Adipose tissue (tissue), 3 donors: ENCODE data around the gene OTOGL. TPM values are rescaled to one million over a fixed set of nuclear protein-coding genes. Genes with fewer than 3 reads are reported as not detected.
"Not testable (repeated sequence)": the region's sequence is repeated elsewhere in the genome, so short reads cannot be mapped to it uniquely, and the experiment has no call there.

Source experiments
- H3K27ac ChIP-seq: one replicate; pipeline ENCODE4 v1.5.1; 2013; ENCODE audit warnings: low read depth, low read length
- WGBS, 3 donors: extraction: QIAGEN DNeasy Blood & Tissue Kit; methylation state at CpG; one replicate each; pipeline ENCODE4 v1.1.7; 2013; 5-methylcytosine and 5-hydroxymethylcytosine counted together
- polyA plus RNA-seq, 3 donors: library from polyadenylated mRNA; stranded (reverse); fragments of 200-250 nt; gene quantifications; one replicate each; pipeline ENCODE4 v1.2.3, GENCODE V29; 2013
- donor health status: healthy with polysubstance abuse.
- donor health status: Bipolar disorder and iron deficiency.
- donor health status: healthy.

OTOGL gene
- polyA plus RNA-seq, 3 donors: under 0.01 to 0.13 (median 0.03) TPM

DNA sequence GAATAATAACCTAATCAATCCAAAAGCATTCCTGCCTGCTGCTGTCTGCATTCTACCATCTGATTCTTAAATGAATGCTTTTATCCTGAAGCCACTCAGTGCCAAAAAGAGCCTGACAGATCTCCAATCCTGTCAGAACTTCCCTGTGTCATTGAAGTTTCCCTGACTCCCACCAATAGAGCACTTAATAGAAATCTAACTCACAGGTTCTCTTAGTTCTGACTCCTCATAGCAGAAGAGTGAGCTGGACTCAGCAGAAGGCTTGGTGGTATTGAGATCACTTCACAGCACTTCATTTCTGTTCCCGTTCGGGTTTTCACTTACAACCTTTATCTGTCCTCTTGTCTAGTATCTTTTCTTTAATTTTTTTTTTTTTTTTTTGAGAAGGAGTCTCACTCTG lies 102.6 kb downstream of the OTOGL start:
- 95 to 96% (median 95%) methylated on average over 2 of the region's 2 CpGs for WGBS, 3 donors
- H3K27ac ChIP-seq: no peak overlapping the region

DNA sequence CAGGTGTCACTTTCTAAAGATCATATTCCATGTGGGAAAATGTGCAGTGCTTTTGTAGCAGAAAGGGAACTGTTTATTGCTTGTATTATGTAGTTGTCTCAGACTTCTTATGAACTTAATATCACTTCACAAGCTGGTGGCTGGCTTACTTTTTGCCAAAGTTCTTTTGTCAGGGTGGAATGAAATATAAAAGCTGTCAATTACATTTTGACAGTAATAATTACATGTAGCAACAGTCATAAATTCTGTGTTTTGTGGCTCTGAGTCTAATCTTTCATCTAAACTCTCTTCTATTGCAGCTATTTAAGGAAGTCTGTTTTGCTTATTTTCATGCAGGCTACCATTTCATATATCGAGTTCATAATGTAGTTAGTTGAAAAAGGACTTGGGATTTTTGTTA lies 106.6 kb downstream of the OTOGL start:
- WGBS, 3 donors: 36 to 56% (median 45%) methylated on average over 1 of the region's 1 CpG
- H3K27ac ChIP-seq: no peak overlapping the region

DNA sequence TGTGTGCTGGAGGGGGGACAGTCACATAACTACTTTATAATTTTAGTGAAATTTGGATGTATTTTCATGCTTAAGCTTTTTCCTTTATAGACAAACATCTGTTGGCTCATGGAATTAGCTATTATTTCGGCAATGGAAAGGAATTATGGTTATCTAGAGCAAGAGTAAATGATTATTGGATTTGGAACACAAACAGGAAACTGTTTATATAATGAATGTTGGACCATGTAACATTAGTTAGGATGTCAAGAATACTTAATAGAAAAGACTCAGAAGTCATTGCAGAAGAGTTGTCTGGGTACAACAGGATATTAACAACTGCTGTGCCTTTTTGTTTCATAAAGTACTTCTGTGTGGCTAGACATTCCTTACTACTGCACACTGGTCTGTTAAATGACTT lies 108.7 kb downstream of the OTOGL start:
- H3K27ac ChIP-seq: no peak overlapping the region
- WGBS, 3 donors: 31 to 58% (median 56%) methylated on average over 1 of the region's 1 CpG

DNA sequence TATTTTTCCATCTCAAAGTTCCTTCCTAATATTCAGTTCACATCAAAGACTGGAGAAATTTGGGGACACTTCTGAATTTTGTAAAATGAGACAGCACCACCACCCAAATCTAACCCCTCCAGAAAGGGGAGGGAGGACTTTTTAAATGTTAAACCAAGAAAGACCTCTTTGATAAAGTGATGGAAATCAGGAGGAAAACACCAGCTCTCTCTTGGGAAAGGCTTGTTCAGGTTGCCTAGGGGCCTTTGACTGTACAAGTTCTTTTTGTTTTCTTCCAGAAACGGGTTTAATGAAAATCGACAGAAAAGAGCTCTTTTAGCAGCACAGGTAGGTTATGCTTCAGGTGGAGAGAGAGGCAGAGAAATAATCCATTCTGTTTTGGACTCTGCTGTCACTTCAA lies 112.3 kb downstream of the OTOGL start:
- H3K27ac ChIP-seq: no peak overlapping the region

DNA sequence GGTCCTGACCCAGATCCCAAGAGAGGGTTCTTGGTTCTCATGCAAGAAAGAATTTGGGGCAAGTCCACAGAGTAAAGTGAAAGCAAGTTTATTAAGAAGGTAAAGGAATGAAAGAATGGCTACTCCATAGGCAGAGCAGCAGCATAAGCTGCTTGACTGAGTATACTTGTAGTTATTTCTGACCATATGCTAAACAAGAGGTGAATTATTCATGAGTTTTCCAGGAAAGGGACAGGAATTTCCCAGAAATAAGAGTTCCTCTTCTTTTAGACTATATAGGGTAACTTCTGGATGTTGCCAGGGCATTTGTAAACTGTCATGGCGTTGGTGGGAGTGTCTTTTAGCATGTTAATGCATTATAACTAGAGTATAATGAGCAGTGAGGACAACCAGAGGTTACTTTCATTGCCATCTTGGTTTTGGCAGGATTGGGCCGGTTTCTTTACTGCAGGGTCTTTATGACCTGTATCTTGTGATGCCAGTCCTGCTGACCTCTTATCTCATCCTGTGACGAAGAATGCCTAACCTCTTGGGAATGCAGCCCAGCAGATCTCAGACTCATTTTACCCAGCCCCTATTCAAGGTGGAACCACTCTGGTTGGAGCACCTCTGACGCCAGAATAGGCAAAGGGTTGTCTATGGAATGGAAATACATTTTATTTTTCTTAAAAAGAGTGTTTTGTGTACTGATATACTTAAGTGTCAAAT lies 113.8 kb downstream of the OTOGL start:
- H3K27ac ChIP-seq: no peak overlapping the region
- 84 to 91% (median 88%) methylated on average over 4 of the region's 4 CpGs for WGBS, 3 donors

More for the DNA sequence above, 112.3 kb downstream of the OTOGL start:
- 36 to 83% (median 78%) methylated on average over 2 of the region's 2 CpGs for WGBS, 3 donors

DNA sequence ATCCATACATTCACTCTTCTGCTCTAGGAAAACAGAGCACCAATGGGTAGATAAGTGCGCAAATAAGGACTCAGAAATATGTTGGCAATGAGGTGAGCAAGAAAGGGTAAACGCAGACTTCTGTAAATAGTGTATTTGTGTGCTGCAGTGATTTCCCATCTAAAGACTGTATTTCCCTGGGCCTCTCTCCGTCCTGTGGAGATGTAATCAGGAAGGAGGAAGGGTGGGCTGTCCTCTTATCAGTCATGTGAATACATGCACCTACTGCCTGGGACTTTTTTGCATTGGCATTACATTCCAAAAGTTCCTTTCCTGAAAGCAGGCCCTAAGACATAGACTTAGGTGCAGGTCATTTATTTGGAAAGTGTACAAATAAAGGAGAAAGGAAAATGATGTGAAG lies 114.5 kb downstream of the OTOGL start:
- H3K27ac ChIP-seq: no peak overlapping the region
- 49 to 84% (median 77%) methylated on average over 3 of the region's 3 CpGs for WGBS, 3 donors

DNA sequence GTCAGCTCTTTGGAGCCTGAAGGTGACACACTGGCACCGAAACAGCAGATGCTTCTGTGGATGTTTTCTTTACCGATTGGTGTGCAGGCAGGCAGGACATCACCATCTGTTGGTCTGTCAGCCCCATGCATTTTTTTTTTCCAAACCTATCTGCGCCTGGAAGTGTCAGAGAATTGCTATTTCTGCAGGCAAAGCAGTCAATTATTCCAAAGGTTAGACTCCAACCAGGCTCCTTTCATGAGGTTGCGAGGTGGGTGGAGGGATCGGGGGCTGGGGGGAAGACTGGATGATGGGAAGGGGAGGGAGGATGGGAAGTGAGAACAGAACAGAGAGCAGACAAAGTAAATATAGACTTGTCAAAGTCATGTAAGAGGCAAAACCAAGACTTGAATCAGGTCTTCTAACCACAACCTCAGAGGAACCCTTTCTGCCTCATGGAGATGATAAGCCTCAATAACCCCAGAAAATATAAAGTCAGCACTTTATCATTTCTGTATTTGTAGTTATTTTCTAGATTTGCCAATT lies 117.7 kb downstream of the OTOGL start:
- H3K27ac ChIP-seq: no peak overlapping the region
- WGBS, 3 donors: 69 to 77% (median 71%) methylated on average over 5 of the region's 5 CpGs

DNA sequence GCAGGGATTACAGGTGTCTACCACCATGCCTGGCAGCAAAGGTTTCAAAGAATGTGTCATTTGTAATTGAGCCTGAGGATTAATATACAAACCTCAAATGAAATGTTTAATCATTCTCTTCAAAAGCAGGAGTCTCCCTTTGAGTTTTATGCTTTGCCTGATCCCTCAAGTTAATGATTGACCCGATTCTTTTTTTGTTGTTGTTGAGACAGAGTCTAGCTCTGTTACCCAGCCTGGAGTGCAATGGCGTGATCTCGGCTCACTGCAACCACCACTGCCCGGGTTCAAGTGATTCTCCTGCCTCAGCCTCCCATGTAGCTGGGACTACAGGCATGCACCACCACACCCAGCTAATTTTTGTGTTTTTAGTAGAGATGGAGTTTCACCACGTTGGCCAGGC lies 119.6 kb downstream of the OTOGL start:
- 58 to 88% (median 72%) methylated on average over 5 of the region's 5 CpGs for WGBS, 3 donors
- not testable (repeated sequence) for H3K27ac ChIP-seq

DNA sequence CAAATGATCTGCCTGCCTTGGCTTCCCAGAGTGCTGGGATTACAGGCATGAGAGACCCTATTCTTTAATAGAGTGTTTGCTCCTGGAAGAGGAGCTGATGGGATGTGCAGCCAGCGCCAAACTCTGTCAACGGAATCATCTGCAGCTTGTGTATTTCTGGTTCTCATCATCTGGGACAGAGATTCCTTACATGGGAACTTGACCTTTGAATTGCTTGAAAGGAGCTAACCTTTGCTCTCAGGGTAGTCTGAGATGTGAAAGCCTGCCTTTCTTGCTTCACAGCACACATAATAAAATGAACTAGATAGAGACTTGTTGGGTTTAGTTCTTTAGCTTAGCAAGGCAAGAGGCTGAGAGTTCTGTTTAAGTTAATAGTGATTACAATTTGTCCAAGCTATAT lies 120.0 kb downstream of the OTOGL start:
- no peak overlapping the region for H3K27ac ChIP-seq
- 56 to 77% (median 72%) methylated on average over 2 of the region's 2 CpGs for WGBS, 3 donors

DNA sequence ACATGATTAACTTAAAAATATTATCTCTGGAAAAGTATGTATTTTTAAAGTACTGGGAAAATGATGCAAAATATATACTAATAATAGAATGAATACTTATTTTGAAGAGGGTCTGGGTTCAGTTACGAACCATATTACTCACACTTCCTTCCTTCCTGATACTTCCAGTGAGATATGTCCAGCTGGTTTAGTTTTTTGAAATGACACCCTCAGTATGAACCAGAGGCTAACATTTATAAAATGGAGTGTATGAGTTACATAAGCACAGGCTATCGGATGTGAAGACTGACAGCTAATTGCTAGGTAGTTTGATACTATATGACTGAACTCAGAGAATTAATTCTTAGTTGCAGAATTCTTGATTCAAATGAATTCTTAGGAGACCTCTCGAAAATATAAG lies 122.9 kb downstream of the OTOGL start:
- WGBS, 3 donors: 50 to 65% (median 65%) methylated on average over 3 of the region's 3 CpGs
- no peak overlapping the region for H3K27ac ChIP-seq

DNA sequence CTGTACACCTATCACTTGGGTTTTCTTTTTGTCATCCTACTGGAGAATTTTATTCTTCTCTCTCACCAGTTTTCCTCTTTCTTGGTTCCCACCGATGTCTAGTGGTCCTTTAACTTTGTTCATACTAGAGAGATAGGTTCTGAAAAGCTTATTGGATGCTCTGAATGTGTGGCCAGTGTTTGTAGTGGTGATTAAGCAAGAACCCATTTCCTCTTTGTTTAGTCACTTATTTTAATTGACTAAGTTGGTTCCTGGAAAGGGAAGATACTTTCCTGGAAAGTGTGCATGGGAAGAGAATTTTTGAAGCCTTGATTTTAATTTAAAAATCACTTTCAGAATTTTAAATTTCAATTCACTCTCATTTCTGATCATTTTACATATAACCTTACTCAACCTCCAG lies 127.2 kb downstream of the OTOGL start:
- no peak overlapping the region for H3K27ac ChIP-seq
- WGBS, 3 donors: 14 to 44% (median 36%) methylated on average over 1 of the region's 1 CpG

DNA sequence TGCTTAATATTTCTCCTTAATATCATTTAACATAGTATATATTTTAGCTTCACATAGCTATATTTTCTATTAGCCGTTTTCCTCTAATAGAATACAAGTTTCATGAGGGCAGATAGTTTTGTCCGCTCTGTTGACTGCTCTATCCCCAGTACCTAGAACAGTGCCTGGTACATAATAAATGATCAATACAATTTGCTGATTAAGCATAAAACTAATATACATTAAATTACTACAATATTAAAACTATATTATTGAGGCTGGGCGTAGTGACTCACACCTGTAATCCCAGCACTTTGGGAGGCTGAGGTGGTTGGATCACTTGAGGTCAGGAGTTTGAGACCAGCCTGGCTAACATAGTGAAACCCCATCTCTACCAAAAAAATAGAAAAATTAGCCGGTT lies 128.6 kb downstream of the OTOGL start:
- H3K27ac ChIP-seq: not testable (repeated sequence)
- WGBS, 3 donors: 95 to 97% (median 96%) methylated on average over 4 of the region's 4 CpGs

DNA sequence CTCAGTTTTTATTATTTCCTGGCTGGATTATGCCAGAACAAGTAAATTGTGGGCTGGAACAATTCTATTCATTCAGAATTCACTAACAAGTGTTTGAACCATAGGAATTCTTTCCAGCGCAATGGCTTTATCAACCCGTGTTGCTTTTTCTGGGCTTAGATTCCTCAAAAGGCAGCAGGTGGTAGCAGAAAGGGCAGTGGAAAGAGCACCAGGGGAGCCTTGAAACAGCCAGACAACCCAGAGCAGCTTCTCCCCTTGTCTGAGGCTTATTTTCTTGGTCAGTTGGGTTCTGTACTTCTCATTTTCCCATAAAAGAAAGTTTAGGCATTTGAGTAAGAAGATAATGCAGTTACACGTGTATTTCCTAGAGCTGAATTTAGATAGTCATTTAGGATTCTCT lies 130.7 kb downstream of the OTOGL start:
- WGBS, 3 donors: 45 to 51% (median 51%) methylated on average over 3 of the region's 3 CpGs
- H3K27ac ChIP-seq: no peak overlapping the region

DNA sequence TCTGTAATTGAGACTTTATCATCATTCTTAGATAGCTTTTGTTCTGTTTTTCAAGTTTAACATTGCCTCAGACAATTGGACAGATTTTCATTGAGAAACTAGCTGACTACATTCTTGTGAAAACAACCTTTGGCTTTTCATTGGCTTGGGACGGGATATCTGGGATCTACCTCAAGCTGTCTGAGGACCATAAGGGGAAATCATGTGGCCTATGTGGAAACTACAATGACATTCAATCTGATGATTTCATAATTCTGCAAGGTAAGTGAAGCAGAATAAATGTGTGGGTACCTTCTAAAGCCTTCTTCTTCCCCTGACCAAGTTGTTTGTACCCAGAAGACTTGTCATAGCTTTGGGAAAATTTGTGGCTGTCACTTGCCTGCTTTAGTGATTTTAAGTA lies 133.5 kb downstream of the OTOGL start:
- H3K27ac ChIP-seq: no peak overlapping the region

DNA sequence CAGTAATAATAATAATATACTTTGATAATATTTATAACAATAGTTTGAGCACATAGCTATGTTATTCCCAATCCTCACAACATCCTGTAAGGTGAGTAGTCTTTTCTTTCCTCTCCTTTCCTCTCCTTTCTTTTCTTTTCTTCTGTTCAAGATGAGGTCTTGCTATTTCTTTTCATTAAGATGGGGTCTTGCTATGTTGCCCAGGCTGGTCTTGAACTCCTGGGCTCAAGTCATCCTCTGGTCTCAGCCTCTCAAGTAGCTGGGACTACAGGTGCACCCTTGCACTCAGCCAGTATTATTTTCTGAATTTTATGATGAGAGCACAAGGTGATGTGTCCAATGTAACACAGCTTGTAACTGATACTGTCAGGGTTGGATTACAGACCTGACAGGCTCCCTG lies 134.6 kb downstream of the OTOGL start:
- no peak overlapping the region for H3K27ac ChIP-seq

More for the DNA sequence above, 133.5 kb downstream of the OTOGL start:
- WGBS, 3 donors: 68 to 74% (median 71%) methylated on average over 1 of the region's 1 CpG

DNA sequence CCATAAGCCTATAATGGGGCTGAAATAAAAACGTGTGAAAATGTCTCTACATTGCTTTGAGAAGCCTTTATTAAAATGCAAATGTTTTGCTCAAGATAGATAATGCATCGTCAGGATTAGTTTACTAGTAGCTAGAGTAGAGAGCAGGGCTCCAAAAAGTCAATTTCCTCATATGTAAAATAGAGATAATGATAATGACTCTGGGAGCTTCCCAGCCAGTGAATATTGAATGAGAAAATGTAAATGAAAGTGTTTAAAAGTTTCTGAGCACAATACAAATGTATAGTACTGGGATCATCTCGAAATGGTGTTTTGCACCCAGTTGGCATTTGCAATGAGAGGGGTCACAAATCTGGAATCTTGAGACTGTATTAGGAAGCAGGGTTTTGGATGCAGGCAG lies 135.3 kb downstream of the OTOGL start:
- no peak overlapping the region for H3K27ac ChIP-seq
- WGBS, 3 donors: 68 to 74% (median 73%) methylated on average over 3 of the region's 3 CpGs

DNA sequence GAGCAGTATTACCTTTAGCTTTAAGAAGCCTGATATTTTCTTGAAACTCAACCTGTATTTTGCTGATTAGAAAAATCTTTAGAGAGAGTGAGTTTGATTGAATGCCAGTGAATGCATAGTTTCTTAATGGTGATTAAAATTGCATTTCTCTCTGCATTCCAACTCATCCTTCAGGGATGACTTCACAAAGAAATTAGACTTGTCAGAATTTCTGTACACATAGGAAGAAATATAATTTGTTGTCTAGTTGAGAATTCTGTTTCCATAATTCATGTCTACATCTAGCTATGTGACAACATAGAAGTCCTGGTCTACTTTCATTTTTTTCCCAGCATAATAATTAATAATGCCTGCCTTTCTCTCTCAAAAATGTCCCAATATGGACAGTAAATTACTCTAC lies 136.6 kb downstream of the OTOGL start:
- no peak overlapping the region for H3K27ac ChIP-seq

DNA sequence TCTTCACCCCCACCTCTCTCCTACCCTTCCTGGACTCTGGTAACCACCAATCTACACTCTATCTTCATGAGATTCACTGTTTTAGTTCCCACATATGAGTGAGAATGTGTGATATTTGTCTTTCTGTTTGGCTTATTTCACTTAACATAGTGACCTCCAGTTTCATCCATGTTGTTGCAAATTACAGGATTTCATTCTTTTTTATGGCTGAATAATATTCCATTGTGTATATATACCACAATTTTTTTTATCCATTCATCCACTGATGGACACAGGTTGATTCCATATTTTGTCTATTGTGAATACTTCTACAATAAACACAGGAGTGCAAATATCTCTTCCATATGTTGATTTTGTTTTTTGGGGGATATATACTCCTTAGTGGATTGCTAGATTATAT lies 140.5 kb downstream of the OTOGL start:
- no peak overlapping the region for H3K27ac ChIP-seq

DNA sequence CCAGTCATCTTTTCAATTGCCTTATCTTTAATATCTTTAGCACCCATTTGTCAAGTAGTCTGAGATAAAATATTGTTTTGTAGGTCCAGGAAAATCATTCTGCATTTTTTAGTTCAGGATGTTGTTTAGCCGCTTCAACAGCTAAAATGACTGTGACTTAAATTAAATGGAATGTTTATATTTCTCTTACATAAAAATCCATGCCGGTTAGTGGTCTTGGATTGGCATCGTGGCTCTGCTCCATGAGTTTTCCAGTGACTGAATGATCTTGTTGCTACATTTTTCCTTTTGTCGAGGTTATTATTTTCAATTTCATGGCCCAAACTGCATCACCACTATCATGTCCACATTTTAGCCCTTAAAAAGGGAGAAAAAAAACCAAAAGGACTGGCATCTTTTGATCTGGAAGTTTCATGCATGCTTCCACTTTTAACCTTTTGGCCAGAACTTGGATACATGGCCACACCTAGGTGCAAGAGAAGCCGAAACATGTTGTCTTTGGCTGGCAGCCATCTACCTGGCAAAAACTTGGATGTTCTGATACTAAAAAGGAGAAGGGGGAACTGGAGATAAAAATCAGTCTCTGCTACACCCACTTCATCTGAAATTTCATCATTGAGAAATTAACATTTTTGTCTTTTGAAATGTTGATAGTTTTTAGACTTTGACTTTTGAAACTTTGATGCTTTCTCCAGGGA lies 142.4 kb downstream of the OTOGL start:
- H3K27ac ChIP-seq: no peak overlapping the region
- 69 to 80% (median 77%) methylated on average over 5 of the region's 5 CpGs for WGBS, 3 donors

DNA sequence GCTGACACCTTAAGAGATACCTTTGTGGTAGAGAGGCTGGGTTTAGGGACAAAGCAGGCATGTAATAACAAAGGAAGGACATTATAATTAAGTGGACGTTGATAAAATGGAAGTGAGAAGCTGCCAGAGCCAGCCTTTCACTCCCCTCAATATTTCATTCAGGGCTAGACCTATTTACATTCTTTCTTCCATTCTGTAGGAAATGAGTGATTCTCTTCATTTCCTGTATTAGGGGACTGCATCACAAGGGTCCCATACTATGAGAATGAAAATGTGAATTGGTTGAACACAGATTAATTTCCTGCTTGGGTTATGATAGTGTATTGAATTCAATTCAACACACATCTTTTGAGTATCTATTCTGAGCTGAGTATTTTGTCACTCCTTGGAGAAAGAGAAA lies 143.0 kb downstream of the OTOGL start:
- WGBS, 3 donors: 40 to 47% (median 44%) methylated on average over 1 of the region's 1 CpG
- H3K27ac ChIP-seq: no peak overlapping the region
